ENCODE results near the gene E2F4.

GRCh38 chr16:67233596-67233995, 41.6 kb downstream of the E2F4 start:
- no peak for TF ChIP-seq POLR2A (IDR thresholded peaks at IDR 0.05)
- TF ChIP-seq, protein P1, sequence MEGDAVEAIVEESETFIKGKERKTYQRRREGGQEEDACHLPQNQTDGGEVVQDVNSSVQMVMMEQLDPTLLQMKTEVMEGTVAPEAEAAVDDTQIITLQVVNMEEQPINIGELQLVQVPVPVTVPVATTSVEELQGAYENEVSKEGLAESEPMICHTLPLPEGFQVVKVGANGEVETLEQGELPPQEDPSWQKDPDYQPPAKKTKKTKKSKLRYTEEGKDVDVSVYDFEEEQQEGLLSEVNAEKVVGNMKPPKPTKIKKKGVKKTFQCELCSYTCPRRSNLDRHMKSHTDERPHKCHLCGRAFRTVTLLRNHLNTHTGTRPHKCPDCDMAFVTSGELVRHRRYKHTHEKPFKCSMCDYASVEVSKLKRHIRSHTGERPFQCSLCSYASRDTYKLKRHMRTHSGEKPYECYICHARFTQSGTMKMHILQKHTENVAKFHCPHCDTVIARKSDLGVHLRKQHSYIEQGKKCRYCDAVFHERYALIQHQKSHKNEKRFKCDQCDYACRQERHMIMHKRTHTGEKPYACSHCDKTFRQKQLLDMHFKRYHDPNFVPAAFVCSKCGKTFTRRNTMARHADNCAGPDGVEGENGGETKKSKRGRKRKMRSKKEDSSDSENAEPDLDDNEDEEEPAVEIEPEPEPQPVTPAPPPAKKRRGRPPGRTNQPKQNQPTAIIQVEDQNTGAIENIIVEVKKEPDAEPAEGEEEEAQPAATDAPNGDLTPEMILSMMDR (IDR thresholded peaks at IDR 0.05), result no peak

Data from heart left ventricle (tissue), 13 donors.